Duodenal mucosa (tissue), 2 donors: ENCODE results near the gene SORCS2.

Experiments used
- H3K27ac ChIP-seq: one replicate; pipeline ENCODE4 v1.7.0; 2013; ENCODE audit warnings: low read depth, low read length
- H3K27me3 ChIP-seq, 2 donors: one replicate each; pipeline ENCODE4 v1.7.0; 2013; ENCODE audit warnings: low read length in 2 of 2, control low read depth in 1 of 2; ENCODE audit not compliant: insufficient read depth in 2 of 2, control insufficient read depth in 1 of 2
- H3K36me3 ChIP-seq, 2 donors: one replicate each; pipeline ENCODE4 v1.7.0; 2013; ENCODE audit warnings: low read length in 2 of 2, control low read depth in 1 of 2; ENCODE audit not compliant: insufficient read depth in 2 of 2, control insufficient read depth in 1 of 2
- H3K4me1 ChIP-seq, 2 donors: one replicate each; pipeline ENCODE4 v1.7.0; 2013; ENCODE audit warnings: low read length in 2 of 2, control low read depth in 1 of 2; ENCODE audit not compliant: insufficient read depth in 2 of 2, control insufficient read depth in 1 of 2
- H3K4me3 ChIP-seq, 2 donors: one replicate each; pipeline ENCODE4 v1.7.0; 2013; ENCODE audit warnings: low read length in 2 of 2, low read depth in 1 of 2
- H3K9ac ChIP-seq, 2 donors: one replicate each; pipeline ENCODE4 v1.7.0; 2013; ENCODE audit warnings: low read length in 2 of 2, low read depth in 1 of 2
- H3K9me3 ChIP-seq, 2 donors: one replicate each; pipeline ENCODE4 v1.7.0; 2013; ENCODE audit warnings: low read length in 2 of 2, control low read depth in 1 of 2; ENCODE audit not compliant: control insufficient read depth in 1 of 2

The SORCS2 gene

GRCh38 chr4:7275490-7276154 lies 83.3 kb downstream of the SORCS2 start:
- H3K4me3 ChIP-seq: no peak overlapping the region
- H3K36me3 ChIP-seq: no peaks in the 10 kb centered on the region
- H3K27me3 ChIP-seq: peaks cover 0 to 3% of the 10 kb centered on the region in 2 donors
- no peaks in the 10 kb centered on the region for H3K9me3 ChIP-seq
- H3K27ac ChIP-seq: no peak overlapping the region
- H3K9ac ChIP-seq: no peak overlapping the region
- H3K4me1 ChIP-seq: no peaks in the 10 kb centered on the region

DNA sequence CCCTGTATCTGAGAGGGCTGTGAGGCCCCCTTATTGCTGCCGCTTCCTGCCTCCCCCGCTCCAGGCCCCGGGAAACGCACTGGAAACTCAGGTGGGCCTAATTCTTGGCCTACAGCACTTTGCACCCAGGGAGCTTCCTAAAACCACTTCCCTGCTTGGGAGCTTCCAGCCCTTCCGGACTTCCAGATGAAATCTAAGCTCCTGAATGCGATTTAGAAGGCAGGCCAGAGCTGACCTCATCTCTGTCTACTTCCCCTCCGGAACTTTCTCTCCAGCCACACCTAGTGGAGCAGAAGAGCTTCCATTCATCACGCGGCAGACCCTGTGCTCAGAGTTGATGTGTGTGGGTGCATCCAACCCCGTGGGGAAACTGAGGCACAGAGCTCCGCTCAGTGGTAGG lies 84.2 kb downstream of the SORCS2 start:
- Histone ChIP-seq H3K27me3 (peaks cover 0 to 3% of the 10 kb centered on the region in 2 donors), H3K9me3 (no peaks in the 10 kb centered on the region), H3K4me1 (no peaks in the 10 kb centered on the region), H3K36me3 (no peaks in the 10 kb centered on the region), H3K4me3 (no peak overlapping the region), H3K27ac (no peak overlapping the region), H3K9ac (no peak overlapping the region)

DNA sequence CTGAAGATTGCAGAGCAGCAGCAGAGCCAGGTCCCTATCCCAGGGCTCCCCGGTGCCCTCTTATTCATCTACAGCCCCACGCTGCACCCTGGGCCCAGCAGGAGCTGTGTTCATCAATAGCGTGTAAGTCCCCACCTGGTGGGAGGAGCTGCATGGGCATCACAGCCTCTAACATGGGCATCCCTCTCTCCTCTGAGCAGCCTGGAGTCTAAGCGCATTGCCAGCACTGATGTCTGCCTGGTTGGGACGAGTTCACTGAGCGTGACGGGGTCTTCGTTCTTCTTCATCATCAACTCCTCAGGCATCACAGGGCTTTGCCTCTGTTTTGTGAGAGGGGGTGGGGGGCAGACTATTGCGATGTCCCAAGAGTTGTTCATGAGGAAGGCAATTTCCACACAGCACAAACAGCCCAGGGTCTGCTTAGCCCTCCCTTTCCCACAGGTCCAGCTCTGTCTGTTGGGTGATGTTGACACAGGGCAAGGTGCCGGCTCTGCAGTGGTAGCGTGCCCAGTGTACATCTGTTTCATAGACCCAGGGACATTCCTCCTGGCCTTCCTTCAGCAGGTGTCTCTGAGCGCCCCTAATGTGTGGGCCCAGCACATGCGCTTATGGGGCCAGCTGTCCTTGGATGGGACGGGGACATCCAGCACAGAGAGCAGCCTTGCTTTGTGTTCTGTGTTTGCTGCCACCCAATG lies 85.9 kb downstream of the SORCS2 start:
- Histone ChIP-seq H3K4me3 (no peak overlapping the region), H3K27me3 (peaks cover 0 to 3% of the 10 kb centered on the region in 2 donors), H3K4me1 (no peaks in the 10 kb centered on the region), H3K9ac (no peak overlapping the region), H3K36me3 (no peaks in the 10 kb centered on the region), H3K27ac (no peak overlapping the region), H3K9me3 (no peaks in the 10 kb centered on the region)

DNA sequence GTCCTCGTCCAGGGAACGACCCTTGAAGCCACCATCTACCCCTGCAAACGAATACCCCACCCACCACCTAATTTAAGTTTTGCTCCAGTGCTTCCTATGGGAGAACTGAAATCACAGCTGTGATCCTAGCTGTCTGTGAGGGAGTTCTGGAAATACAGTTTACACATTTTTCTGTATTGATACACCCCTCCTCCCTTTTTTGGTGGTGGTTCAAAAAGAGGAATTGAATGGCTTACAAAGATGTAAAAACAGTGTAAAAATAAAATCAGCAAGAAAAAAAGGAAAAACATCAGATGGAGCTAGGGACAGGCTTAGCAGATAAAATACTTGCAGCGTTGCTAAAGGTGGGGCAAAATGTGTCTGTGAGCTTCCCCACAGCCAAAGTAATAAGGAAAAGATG lies 86.6 kb downstream of the SORCS2 start:
- Histone ChIP-seq H3K36me3 (no peaks in the 10 kb centered on the region), H3K27ac (no peak overlapping the region), H3K4me3 (no peak overlapping the region), H3K9ac (no peak overlapping the region), H3K9me3 (no peaks in the 10 kb centered on the region), H3K27me3 (peaks cover 0 to under 1% of the 10 kb centered on the region in 2 donors), H3K4me1 (no peaks in the 10 kb centered on the region)

DNA sequence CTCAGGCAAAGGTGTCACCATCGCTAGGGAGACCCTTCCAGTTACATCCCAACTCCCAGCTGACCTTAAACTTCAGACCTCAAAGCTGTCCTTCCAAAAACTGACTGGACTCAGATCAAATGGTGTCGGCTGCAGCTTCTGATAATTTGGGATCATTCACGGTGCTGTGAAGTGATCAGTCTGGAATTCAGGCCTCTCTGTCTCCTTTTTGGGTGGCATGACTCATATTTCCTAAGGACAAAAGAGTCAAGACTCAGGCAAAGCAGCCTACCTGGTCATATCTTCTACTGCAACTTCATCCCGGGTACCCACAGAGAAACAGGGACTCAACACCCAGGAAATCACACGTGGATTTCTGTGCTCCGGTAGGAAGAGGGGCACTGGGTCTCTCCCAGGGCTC lies 87.6 kb downstream of the SORCS2 start:
- Histone ChIP-seq H3K36me3 (no peaks in the 10 kb centered on the region), H3K27ac (no peak overlapping the region), H3K4me3 (no peak overlapping the region), H3K9ac (no peak overlapping the region), H3K9me3 (no peaks in the 10 kb centered on the region), H3K27me3 (no peaks in the 10 kb centered on the region), H3K4me1 (no peaks in the 10 kb centered on the region)

DNA sequence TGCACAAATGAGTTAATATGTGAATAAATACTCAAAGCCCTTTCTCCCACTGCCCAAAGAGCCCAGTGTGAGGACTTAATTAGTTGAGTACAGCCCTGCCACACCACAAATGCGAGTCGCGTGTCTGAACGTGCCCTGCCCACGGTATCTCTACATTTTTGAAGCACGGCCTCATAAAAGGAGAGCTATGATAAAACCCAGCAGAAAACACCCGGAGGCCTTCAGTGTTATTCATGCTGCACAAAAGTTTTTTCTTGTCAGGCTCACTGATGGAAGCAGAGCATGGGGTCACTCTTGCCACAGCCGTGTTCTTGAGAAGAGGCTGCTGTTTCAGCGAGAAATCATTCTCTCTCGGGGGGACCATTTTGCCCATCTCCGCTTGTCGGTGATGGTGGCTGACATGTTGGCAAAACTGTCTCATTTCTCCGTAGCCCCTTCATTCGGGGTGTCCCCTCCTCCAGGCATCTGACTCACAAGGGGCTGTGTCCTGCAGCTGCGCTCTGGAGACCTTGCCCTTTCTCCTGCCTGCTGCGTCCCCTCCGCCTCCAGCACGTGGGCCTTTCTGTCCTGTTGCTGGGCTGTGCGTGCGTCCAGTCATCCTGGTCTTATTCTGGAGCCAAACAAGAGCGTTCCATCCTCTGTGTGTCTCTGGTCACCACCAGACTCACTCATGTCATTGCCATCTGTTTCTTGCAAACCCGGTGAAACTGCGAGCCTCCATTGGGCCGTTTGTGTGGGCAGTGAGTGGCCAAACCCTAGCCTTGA lies 88.8 kb downstream of the SORCS2 start:
- Histone ChIP-seq H3K4me3 (no peak overlapping the region), H3K27me3 (no peaks in the 10 kb centered on the region), H3K27ac (no peak overlapping the region), H3K36me3 (no peaks in the 10 kb centered on the region), H3K9ac (no peak overlapping the region), H3K4me1 (no peaks in the 10 kb centered on the region), H3K9me3 (no peaks in the 10 kb centered on the region)

DNA sequence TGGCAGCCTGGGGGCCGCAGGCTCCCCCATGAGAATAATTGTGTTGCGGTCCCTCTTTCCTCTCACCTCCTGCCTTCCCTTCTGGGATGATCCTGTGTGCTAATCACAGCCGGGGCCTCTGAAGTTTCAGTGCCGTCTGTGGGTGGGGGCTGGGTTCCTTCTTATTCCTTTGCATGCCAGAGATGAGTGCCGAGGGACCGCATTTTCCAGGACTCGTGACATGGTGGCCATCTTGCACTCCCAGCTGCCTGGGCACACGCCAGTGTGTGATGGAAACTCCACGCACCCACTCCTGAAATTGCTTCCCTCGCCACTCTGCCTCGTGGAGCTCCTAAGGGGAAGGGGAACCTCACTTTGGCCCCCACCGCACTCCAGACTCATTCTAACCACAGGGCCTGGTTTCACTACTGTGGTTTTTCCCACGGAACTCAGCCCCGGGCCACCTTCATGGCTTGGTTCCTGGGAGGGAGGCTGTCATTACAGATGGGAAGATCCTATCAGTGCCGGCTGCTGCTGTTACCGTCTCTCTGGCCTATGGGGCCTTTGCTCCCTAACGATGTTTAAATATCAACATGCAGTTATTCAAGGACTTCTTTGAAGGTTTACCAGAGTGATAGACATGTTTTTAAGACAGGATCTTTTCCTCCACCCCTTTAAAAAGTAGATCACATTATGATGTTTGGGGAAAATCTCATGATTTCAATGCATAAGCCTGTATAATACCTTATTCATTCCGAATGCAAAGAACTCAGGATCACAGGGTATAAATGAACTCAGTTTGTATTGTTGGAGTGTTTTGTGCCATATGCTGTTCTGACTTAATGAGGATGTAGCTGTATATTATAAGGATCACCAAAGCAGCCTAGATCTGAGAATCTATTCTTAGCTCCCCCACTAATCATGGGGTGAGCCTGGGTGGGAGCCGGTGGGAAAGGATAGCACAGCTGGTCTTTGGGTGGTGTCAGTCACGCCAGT lies 89.6 kb downstream of the SORCS2 start:
- Histone ChIP-seq H3K27ac (no peak overlapping the region), H3K4me1 (no peaks in the 10 kb centered on the region), H3K9me3 (no peaks in the 10 kb centered on the region), H3K4me3 (no peak overlapping the region), H3K27me3 (no peaks in the 10 kb centered on the region), H3K36me3 (no peaks in the 10 kb centered on the region), H3K9ac (no peak overlapping the region)

- no peak overlapping the region for H3K4me3 ChIP-seq
- no peaks in the 10 kb centered on the region for H3K27me3 ChIP-seq
- H3K9me3 ChIP-seq: no peaks in the 10 kb centered on the region
- no peak overlapping the region for H3K9ac ChIP-seq
- no peaks in the 10 kb centered on the region for H3K4me1 ChIP-seq
- H3K27ac ChIP-seq: no peak overlapping the region
- H3K36me3 ChIP-seq: no peaks in the 10 kb centered on the region
Observed at GRCh38 chr4:7282786-7283440, 90.6 kb downstream of the SORCS2 start.

- H3K9ac ChIP-seq: no peak overlapping the region
- H3K27ac ChIP-seq: no peak overlapping the region
- H3K4me3 ChIP-seq: no peak overlapping the region
- H3K27me3 ChIP-seq: no peaks in the 10 kb centered on the region
- no peaks in the 10 kb centered on the region for H3K4me1 ChIP-seq
- no peaks in the 10 kb centered on the region for H3K36me3 ChIP-seq
- no peaks in the 10 kb centered on the region for H3K9me3 ChIP-seq
Observed at GRCh38 chr4:7285244-7286094, 93.1 kb downstream of the SORCS2 start.
